Activated CD4-positive, CD25-positive, alpha-beta regulatory T cell (primary cell): ENCODE data around the gene C2orf66.

Experiments used
- DNase-seq, 4 experiments: peaks; one replicate each; lab custom pipeline; 2025; lab: John Stamatoyannopoulos, UW

C2orf66 gene

DNA sequence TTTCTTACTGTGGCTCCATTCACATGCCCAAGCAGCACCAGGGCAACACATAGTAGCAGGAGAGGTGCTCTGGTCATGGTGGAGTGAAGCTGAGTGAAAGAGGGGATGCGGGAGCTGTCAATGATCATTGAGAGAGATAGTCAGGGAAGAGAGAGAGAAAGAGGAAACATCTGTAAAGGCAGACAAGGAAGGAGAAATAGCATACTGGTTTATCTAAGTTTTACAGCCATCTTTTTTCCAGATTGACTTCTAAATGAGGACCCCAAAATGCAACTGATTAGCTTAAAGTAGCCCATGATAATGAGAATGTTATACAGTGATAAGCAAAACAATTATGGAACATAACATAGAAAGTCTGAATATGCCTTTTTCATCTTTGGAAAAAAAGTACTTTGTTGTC is at the start of gene C2orf66:
Gene C2orf66, minus strand, starts transcription at position 96 of the 400 bp plus-strand sequence. Its CDS starts 19 bp downstream, at position 77.
- DNase-seq: no peak

DNA sequence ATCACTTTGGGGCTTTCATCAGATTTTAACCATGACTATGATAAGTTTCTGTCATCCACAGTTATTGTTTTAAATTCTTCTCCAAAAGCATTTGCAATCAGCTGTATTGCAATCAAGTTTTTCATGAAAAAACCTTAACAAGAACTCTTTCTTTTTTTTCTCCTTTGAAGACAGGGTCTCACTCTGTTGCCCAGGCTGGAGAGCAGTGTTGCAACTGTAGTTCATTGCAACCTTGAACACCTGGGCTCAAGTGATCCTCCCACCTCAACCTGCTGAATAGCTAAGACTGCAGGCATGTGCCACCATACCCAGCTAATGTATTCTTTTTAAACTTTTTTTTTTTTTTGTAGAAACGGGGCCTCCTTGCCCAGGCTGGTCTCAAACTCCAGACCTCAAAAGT is 45.5 kb upstream of the C2orf66 start:
- no peak for DNase-seq

DNA sequence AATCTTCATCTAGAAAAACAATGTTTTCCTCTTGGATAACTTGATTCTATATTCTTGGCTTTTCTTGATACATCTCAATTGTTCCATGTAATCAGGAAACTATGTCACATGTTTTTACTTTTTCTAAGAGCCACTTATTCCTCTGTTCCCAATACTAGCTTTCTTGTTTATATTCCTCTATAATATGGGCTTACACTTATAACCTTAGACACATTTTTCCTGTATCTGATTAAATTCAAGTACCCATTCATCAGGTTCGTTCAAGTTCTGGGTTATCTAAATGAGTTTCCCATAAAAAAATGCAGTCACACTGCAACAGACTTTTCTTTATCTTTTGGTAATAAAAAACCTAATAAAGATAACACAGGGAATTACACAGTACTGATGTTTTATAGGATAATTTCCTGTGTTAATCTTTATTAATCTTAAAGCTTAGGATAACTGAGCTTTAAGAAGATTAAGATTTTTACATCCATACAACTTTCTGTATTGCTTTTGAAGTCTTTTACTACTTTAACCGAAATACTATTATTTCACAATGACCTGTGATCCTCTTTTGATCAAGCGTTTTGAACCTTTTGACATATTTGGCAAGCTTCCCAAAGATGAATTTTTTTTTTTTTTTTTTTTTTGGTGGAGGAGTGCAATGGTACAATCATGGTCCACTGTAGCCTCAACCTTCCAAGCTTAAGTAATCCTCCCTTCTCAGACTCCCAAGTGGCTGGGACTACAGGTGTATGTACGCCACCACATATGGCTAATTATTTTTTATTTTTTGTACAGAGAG is 44.3 kb upstream of the C2orf66 start:
- no peak for DNase-seq

DNA sequence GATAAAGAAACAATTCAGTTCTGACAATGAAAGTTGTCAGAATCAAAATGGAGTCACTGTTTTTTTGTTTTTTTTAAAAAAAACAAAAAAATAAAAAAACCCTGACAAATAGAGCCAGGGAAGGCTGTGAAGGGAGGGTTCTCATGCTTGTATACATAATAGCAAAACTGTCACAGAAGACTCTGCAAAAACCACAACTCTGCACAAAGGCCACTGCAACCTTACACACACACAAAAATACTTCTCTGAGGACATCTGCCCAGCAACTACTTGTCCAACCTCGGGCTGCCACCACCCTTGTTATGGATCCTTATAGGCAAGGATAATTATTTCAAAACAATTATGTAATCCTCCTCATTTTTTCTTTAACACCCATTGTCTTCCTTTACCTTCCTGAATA is 41.9 kb upstream of the C2orf66 start:
- no peak for DNase-seq

DNA sequence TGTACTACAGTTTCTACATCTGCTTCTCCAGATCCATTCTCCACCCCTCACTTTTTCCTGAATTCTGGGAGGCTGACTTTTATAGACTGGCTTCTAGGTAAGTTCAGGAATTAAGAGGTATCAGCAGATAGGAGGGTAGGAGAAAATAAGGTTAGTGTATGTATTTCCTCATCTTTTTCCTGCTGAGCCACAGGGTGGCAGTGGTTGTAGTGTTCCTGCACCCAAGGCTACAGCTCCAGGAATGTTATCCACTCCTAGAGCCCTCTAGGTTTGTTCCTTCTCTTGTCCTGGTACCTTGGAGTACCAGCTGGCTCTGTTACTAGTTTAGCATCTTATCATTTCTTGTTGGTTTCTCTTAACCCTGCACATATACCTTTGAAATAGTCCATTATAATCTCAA is 40.7 kb upstream of the C2orf66 start:
- DNase-seq: no peak

DNA sequence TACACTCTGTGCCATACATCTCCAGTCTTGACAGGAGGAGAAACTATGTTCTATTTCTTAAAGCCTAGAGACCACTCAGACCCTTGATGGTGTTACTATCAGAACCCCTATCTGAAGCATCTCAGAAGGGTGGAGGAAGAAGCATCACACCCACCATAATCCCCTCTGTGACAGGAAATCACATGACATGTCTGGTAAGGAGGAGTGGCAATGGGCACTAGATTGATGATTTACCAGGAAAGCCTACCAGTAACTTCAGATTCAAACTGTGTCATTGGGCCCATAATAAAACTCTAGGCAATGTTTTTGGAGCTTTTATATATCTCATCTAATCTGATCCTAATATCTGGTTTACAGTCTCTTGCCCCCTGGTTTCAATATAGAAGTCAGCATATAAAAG is 37.1 kb upstream of the C2orf66 start:
- no peak for DNase-seq

DNA sequence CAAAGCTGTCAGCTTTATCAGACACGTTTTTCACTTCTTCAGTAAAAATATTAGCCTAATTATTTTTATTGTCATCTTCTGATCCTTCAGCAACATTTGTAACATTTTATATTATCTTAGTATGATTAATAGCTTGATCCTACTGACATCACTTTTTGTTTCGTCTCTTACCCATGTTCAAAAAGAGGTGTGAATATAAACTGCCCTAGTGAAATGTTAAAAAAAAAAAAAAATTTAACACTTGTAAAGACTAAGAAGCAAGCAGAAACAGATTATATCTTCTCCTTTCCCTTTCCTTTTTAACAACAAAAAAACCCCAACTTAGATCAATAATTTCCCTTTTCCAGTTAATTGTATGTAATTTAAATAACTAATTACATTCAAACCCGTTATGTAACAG is 36.2 kb upstream of the C2orf66 start:
- DNase-seq: no peak

DNA sequence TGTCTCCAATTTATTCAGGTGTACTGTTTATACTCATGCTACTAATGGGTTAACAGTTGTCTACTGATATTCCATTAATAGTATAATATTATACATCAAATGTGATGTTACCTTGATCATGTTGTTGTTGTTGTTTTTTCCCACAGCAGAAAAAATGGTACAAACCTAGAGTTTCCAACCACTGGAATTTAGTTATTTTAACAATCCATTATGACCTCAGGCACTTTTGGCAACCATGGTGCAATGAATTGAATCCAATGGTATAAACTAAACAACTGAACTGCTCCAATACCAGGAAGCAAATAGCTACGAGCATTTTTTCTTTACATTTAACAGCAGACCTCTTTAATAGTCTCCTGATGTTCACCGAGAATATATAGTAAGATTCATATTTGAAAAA is 31.0 kb upstream of the C2orf66 start:
- no peak for DNase-seq

DNA sequence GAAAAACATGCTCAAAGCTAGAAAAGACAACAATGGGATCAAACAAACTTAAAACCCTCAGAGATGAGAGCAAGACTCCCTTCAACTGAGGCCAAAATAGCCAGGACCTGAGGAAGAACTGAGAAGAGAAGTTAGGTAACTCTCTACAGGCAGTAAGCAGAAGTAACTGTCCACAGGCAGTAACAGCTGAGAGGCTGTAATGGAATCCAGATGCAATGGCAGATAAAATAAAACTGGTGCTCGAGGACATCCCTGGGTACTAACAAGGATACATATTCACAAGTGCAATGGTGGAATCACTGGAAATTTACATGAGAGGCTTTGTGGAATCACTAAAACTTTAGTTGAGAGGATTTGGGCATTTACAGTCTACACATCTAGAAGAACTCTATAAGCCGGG is 30.4 kb upstream of the C2orf66 start:
- DNase-seq: no peak

DNA sequence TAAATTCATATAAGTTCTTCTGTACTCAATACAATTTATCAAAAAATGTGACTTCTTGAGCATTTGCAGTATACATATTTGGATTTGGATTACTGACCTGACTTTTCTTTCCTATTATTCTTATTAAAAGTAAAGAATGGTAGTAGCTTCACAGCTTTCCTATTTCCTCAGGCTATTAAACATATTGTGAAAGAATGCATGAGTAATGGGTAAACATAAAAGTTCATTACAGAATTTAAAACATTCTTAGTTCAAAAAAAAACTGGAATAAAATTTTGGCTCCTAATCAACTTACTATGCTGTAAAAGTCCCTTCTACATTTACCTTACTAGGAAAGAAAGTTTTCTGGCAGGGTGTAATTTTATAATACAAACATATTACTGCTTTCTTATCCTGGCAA is 27.3 kb upstream of the C2orf66 start:
- DNase-seq: no peak

DNA sequence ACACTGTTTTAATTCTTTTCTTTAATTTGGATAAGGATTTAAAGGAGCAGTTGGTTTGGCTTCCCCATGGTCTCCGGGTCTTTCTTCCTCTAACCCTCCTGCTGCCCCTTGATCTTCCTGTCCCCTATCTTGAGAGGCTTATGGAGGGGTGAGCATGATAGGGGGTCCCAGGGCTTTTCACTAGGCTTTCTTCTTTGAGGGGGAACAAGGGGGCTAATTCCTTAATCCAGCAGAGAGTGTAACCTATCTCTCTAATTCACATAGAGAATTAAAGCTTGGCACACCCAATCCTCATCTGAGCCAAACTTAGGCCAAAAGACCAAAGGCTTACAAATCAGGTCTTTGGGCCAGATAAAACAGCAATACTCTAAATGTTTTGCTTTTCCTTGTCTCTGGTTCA is 21.5 kb upstream of the C2orf66 start:
- no peak for DNase-seq

DNA sequence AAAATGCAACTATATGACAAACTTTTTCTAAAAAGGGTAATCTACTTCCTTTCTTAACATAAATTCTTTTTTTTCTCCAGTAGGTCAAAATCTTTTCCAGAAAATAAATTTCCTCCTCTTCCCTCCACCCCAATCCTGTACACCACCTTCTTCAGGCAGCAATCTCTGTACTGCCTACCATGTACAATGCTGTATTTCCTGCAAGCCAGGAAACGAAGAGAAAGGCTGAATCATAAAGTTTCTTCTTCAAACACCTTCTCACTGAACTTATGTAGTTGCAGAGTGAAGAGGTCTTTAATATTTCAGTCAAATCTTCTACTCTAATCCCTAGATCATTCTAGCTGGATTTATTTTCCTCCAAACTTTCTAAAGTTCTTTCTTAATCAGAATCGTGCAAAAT is 18.2 kb upstream of the C2orf66 start:
- DNase-seq: no peak

DNA sequence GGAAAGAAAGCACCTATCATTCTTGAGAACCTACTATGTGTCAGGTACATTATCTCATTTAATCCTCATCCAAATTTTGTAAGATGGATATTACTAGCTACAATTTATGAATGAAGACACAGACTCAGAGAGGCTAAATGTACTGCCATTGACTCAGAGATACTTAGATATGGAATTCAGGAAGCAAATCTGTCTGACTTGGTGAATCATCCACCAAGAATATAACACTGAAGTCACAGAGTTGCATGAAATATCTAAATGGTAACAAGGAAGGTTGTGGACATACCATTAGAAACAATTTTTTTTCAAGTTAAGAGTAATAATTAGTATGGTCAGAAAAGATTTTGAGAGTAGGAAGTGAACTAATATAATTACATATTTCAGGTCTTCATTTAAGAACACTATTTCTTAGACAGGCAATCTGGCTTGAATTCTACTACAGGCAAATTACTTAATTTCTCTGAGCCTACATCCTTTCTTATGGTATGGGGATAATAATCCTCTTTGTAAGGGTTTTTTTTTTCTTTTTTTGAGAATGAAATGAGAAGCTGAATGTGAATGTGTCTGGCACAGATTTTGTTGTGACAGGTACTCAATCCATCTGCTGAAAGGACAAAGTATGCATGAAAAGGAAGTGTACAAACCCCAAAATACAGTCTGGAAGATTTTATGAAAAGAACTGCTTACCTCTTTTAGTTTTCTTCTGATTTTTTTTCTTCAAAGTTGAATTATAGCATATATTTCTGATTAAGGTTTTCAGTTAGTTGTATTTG is 14.8 kb upstream of the C2orf66 start:
- no peak for DNase-seq

DNA sequence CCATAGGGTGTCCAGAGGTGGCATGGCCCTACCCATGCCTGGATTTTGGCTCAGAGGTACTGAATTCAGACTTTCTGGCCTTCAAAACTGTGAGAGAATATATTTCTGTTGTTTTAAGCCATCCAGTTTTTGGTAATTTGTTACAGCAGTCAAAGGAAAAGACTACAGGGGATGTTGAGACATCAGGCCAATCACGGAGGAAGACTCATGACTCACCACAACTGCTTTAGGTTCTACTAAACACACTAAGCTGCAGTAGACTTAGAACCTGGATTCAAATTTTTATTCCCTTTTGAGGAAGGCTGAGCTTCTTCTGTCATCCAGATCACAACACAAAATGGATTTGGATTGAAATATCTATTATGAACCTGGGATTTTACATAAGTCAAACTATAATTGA is 12.0 kb upstream of the C2orf66 start:
- DNase-seq: no peak

DNA sequence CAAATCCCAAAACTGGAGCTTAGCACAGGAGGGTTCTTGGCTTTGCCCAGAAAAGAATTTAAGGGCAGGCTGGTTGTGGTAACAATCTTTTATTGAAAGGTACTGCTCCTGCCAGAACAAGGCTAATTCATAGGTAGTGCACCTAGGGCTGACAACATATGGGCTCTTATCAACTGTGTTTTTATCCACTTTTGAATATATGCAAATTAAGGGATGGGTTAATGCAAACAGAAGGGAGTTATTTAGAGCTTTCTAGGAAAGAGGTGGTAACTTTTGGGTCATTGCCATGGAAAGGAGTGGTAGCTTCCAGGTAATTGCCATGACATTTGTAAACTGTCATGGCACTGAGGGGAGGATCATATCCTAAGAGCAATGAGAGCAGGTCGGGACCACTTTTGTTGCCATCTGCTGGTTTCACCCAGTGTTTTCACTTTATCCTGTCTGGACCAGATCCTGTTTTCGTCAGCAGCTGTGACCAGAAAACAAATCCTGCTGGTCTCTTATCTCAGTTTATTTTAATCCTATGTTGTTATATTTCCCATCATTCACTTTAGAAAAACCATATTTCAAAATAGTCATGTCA is 981 bp downstream of the C2orf66 start:
- DNase-seq: no peak

DNA sequence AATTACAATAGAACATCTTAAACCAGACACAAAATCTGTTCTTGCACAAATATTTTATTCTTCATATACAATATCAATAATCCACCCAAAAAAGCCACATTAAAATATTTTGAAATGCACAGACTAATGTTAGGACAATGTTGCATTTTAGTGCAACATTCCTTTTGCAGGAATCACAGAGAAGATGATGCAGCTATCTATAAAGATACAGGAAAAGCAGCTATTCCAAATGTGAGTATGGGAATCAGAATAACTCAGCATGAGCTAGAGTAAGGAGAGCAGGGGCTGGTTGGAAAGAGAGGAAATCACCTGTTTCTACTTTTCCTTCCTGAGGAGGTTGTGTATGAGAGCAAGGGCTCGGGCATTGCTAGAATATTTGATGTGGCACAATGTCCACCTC is 4.8 kb downstream of the C2orf66 start:
- no peak for DNase-seq

DNA sequence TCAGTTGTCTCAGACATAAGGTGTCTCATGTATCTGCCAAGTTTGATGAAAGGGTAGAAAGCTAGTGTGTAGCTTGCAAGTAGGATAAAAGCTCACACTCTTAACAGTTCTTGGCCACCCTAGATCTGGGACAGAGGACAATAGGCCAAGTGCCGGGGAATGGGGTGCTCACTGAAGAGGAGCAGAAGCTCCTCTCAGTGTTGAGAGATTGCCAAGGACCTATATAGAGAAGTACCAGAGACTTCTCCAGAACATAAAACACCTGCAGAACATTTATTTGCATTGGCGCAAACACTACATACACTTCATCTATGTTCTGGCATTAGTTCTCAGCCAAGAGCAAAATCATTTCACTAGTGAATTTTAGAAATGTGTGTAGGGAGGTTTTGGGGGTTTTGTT is 6.8 kb downstream of the C2orf66 start:
- no peak for DNase-seq

DNA sequence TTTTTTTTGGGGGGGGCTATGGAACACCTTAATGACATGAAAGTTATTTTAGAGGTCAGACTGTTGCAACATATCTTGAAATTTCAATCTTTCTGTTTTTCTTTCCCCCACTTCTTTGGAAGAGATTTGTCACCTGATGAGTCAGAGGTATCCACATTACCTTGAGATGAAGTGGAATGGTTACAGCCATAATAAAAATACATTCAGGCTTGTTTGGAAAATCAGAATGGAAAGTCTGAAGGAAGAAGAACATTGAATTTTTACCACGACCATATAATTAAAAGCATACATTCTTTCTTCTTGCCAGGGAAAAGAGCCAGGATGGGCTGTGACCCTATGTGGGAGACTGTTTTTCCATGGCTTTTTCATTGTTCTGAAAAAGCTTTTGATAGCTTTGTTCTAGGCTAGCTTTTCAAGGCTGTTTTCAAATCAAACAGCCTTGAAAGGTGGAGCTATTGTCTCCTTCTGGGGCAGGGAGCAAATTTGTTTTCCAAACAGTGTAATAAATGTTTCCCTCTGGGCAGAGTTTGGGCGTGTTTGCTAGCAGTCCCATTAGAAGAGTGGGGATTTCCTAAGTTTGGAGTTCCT is 7.4 kb downstream of the C2orf66 start:
- DNase-seq: no peak

DNA sequence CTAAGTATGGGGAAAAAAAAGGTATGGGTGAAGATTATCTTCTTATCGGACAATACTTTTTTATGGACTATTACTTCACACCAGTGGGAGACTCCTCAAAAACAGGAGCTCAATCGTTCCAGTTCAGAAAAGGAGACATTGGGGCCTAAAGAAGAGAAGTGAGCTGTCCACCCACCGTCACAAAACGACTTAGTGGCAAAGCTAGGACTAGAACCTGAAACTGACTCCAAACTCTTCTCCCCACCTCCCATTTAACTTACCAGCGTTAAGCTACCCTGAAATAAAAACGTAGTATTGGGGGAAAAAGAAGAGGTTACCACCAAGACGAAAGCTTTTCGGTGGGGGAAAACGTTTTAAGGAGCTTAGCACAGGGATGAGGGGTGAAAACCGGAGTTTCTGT is 10.2 kb downstream of the C2orf66 start:
- no peak for DNase-seq

DNA sequence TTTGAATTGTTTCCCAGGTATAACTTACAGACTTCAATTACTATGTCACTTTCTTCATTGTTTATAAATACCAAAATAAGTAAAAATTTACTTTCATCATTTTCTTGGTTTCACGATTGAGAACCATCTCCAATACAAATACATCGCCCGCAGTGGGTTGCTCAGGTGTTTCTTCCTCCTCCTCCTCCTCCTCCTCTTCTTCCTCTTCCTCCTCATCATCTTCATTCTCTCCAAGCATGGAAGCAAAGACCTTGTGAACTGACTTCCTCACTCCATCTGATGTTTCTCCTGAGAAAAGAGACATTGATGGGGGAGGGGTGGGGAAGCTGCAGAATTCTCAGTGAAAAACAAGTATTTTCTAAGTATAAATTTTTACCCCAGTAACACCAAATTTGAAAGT is 16.3 kb downstream of the C2orf66 start:
- DNase-seq: no peak

DNA sequence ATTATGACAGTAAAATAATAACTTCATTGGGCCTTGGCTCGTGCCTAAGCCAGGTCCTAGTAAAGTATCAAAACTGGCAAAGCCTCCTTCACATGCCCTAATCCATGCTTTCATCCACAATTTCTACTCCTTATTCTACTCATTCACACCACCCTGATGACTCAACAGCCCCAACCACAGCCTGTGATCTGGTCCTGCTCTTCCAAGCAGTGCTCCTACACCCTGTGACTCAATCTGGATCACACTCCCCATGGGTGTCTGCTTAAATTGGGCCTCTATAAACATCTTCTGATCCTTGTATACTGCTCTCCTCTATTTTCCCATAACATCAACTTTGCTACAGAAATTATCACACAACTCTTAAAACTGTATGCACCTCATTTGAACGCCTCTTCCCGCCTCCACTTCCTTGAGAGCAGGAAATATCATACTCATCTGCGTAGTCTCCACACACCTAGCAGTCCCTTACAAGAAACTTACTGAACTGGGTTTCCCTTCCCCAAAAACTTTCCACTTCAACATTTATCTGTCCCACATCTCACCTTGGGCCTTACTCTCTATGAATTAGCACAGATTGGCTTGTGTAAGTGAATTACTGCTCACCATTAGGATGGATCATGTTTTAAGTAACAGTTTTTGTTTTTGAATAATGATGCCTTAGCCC is 25.6 kb downstream of the C2orf66 start:
- no peak for DNase-seq

DNA sequence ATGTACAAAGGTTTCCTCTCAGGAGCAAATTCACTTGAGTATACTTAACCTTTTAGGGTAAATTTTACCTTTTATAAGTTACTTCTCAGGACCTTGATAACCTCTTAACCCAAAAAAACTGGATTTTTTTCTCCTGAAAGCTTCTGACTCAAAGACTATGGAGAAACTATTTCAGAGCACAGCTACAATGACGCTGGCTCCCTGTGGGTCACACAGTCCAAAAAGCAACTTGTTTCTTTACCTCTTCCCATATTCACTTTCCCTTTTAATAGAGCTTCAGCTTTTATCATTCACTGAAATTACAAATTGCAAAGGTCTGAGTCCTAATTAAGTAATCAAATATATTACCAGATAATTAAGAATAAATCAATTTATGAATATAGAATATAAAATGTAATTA is 42.1 kb downstream of the C2orf66 start:
- no peak for DNase-seq
